ENCODE results near the gene BGLAP.

DNA sequence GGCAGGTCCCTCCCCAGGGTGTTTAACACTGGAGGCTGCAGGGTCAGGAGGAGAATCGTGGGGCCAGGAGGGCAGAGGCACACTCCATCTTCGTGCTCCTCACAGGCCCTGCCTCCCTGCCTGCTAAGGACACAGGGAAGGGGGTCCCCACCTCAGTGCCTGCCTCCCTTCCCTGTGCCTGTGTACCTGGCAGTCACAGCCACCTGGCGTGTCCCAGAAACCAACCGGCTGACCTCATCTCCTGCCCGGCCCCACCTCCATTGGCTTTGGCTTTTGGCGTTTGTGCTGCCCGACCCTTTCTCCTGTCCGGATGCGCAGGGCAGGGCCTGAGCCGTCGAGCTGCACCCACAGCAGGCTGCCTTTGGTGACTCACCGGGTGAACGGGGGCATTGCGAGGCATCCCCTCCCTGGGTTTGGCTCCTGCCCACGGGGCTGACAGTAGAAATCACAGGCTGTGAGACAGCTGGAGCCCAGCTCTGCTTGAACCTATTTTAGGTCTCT is 623 bp upstream of the BGLAP start:
- TF ChIP-seq, protein P1, sequence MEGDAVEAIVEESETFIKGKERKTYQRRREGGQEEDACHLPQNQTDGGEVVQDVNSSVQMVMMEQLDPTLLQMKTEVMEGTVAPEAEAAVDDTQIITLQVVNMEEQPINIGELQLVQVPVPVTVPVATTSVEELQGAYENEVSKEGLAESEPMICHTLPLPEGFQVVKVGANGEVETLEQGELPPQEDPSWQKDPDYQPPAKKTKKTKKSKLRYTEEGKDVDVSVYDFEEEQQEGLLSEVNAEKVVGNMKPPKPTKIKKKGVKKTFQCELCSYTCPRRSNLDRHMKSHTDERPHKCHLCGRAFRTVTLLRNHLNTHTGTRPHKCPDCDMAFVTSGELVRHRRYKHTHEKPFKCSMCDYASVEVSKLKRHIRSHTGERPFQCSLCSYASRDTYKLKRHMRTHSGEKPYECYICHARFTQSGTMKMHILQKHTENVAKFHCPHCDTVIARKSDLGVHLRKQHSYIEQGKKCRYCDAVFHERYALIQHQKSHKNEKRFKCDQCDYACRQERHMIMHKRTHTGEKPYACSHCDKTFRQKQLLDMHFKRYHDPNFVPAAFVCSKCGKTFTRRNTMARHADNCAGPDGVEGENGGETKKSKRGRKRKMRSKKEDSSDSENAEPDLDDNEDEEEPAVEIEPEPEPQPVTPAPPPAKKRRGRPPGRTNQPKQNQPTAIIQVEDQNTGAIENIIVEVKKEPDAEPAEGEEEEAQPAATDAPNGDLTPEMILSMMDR (IDR thresholded peaks at IDR 0.05): no peak
- TF ChIP-seq POLR2AphosphoS5 (IDR thresholded peaks at IDR 0.05; ENCODE audit: low read depth, low read length) (no peak), TCF7L2 (IDR thresholded peaks at IDR 0.05; ENCODE audit: low read depth, low read length) (no peak), SIN3A (IDR thresholded peaks at IDR 0.05; ENCODE audit: borderline replicate concordance, insufficient read depth, low read depth, low read length) (no peak)
- TF ChIP-seq, protein P2, sequence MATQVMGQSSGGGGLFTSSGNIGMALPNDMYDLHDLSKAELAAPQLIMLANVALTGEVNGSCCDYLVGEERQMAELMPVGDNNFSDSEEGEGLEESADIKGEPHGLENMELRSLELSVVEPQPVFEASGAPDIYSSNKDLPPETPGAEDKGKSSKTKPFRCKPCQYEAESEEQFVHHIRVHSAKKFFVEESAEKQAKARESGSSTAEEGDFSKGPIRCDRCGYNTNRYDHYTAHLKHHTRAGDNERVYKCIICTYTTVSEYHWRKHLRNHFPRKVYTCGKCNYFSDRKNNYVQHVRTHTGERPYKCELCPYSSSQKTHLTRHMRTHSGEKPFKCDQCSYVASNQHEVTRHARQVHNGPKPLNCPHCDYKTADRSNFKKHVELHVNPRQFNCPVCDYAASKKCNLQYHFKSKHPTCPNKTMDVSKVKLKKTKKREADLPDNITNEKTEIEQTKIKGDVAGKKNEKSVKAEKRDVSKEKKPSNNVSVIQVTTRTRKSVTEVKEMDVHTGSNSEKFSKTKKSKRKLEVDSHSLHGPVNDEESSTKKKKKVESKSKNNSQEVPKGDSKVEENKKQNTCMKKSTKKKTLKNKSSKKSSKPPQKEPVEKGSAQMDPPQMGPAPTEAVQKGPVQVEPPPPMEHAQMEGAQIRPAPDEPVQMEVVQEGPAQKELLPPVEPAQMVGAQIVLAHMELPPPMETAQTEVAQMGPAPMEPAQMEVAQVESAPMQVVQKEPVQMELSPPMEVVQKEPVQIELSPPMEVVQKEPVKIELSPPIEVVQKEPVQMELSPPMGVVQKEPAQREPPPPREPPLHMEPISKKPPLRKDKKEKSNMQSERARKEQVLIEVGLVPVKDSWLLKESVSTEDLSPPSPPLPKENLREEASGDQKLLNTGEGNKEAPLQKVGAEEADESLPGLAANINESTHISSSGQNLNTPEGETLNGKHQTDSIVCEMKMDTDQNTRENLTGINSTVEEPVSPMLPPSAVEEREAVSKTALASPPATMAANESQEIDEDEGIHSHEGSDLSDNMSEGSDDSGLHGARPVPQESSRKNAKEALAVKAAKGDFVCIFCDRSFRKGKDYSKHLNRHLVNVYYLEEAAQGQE (IDR thresholded peaks at IDR 0.05; ENCODE audit: insufficient read depth in 1 of 2, low read depth in 2 of 2, low read length in 1 of 2): no peak

Data from Panc1 (cell line).